ENCODE measurements around the gene MCL1.

The MCL1 gene

DNA sequence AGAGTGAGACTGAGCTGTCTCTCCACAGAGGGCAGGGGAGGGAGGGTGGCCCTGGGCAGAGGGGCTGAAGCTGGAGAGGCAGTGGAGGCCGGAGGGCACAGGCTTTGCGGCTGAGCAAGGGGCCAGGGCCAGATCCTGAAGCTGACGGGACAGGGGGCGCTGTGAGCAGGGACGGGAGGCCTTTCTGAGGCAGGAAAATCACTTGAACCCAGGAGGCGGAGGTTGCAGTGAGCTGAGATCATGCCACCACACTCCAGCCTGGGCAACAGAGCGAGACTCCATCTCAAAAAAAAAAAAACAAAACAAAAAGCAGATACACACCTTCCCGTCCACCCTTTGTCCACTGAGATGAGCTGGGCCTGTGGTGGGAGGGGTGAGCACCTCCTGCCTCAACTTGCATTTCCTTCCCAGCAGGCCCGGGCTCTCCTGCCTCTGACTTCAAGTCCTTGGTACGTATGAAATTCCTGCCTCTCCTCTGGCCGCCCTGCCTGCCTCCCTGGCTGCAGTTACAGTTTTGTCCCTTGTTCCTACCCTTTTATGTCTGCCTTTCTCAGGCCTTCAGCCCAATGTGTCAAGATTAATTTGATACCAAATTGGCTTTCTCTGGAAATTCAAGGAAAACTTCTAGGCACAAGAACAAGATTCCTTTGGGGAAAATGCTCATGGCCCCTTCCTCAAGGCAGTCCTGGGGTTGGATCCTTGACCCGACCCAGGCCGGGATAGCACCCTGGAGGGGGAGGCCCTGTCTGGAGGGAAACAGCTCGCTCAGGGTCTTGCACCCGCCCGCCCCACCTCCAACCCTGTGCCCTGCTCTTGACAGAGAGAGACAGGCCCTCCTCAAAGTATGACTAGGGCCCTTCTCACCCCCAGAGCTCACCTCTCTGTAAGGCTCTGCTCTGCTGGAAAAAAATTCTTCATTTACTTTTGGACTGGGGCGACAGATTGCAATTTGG lies 41.4 kb downstream of the MCL1 start:
- DNase-seq (ENCODE audit: low spot score) = no peak

DNA sequence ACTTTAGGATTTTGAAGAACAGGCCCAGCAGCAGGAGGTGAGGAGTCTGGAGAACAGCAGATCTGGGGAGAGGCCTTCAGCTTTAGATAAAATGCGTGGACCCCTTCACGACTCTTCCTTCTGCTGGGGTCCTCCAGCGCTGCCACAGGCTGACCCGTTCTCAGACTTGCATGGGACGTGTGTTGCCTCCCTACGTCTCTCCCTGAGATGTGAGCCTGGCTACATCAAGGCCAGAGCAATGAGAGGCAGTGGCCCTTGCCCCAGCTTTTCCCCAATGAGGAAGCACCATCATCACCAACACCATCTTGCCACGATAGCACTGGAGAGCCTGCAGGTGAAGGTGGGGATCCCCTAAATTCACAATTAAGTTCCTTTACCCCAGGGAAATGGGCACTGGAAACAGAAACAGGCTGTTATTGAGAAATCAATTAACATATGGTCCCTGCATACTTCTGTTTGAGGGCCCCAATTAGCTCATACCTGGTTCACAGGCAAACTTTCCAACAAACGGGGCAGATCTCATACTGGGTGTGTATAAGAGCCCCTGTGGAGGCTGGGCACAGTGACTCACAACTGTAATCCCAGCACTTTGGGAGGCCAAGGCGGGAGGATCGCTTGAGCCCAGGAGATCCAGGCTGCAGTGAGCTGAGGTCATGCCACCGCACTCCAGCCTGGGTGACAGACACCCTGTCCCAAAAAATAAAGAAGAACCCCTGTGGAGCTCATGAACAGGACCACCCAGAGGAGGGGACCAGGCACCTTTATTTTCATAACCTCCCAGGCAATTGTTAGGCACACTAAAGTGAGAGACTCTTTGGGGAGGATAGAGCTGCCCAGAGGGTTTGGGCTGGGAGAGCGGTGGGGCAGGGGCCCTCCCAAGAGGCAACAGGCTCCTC lies 42.3 kb downstream of the MCL1 start:
- no peak for DNase-seq (ENCODE audit: low spot score)

DNA sequence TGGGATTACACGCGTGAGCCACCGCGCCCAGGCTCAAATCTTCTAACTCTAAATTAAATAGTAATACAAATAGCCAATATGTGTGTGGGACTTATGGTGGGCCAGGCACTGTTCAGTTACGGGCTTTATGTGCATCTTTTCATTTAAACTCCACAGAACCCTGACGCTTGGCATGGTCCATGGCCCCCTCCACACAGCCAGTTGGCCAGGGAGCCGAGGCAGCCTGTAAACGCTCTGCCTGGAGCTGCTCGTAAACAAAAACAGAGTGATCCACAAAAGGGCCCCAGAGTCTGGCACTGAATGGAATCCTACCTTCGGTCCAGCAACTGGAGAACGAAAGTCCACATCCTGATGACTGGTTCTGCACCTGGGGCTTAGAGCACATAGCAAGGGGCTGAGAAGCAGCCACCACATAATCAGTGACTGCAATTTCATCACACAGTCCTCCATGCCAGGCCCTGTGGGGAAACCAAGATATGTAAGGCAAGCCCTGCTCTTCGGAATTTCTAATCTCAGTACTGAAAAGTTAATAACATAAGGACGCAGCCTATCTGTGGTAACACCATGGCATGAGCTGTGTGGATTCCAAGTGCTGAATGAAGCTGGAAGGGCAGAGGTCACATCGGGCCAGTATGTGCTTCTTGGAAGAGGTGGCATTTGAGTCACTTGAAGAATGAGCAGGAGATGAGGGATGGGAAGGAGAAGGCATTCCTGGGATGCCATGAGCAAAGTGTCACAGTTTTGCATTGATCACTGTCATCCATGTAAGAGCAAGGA lies 43.7 kb downstream of the MCL1 start:
- DNase-seq (ENCODE audit: low spot score) = no peak

DNA sequence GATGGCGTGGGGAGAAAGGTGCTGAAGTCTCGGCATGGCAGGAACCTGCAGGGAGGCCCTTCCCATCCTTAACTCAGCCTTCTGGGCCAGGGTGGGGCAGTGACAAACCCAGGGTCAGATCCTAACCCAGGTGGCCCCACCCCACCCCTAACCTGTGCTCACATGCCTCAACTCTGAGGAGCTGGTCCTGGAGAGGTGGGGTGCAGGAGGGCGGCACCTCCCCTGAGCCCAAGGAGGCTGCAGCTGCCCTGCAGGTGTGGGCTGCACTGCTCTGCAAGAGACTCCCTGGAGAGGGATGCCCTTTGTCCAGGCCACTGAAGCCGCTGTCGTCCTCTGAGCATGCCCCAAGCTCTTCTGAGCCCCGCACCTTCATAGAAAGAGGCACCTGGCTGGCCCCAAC lies 45.4 kb downstream of the MCL1 start:
- no peak for DNase-seq (ENCODE audit: low spot score)

DNA sequence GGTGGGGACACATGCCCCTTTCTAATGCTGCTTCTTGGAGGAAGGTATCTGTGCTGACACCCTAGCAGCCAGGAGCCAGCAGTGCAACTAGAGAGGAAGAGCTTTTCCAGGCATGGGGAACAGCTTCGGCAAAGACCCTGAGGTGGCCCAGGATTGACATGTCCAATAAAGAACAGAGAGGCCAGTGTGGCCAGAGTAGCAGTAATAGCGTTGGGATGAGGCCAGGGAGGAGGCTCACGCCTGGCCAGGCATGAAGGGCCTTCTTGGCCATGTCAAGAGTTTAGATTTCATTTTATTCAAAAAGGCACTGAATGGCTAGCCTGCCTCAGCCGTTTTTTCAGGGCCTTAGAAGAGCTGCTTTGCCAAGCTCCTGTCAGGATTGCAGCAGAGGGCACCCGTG lies 46.5 kb downstream of the MCL1 start:
- no peak for DNase-seq (ENCODE audit: low spot score)

DNA sequence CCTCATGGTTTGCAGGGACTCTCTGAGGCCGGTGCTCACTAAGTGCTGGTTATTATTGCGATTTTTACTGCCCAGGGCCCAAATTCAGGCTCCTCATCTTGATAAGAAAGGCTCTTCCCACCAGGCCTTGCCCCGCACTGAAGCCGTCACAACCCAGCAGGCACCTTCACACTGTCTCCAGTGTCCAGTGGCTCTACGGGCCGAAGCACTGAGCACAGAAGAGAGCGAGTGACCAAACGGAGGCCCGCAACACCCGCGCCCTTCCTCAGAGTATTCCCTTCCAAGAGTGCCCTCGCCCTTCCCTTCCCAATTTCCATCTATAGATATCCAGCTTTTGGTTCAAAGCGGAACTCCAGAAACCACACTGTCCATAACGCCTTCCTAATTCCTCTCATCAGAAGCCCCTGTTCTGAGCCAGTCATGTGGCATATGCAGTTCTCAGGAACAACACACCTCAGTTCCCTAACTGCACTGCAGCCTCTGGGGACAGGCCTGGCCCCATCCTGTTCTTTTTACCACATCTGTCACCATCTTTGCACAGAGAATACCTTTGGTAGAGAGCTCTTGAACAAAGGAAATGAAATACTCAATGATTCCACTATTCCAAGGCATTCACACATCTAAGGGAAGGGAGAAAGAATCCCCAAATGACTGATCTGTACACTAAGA lies 48.8 kb downstream of the MCL1 start:
- no peak for DNase-seq (ENCODE audit: low spot score)

DNA sequence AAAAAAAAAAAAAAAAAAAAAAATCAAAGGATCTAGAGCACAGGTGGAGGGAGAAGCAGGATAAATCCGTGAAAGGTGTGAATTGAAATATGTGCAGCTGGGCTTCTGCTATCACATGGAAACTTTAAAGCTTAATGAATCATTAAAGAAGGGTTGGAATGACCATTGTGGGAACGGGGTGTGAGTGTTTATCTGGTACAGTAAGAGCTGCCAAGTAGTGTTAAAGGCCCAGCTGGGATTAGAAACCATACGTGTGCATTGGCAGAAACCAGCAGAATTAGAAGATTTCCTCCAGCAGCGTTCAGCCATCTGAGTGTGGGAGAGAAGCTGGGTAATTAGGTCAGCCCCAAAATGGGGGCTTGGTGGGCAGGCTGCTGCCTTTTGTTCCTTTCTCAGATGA lies 50.4 kb downstream of the MCL1 start:
- DNase-seq (ENCODE audit: low spot score) = no peak

DNA sequence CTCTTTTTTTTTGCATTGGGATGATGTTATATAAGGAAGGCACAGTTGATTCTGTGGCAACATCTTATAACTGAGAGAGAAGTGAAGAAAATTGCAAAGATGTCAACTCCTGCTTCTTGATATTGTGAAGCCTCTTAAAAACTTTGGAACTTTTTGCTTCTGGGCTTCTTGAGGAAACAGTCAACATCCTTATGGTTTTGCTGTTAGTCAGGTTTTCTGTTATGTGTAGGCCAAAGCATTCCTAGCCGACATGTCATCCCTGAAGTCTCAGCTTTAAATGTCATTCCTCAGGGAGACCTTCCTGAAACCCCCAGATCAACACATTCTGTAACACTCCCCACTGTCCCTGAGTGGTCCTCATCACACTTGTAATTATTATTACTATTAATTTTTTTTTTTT lies 51.2 kb downstream of the MCL1 start:
- DNase-seq (ENCODE audit: low spot score) = no peak

DNA sequence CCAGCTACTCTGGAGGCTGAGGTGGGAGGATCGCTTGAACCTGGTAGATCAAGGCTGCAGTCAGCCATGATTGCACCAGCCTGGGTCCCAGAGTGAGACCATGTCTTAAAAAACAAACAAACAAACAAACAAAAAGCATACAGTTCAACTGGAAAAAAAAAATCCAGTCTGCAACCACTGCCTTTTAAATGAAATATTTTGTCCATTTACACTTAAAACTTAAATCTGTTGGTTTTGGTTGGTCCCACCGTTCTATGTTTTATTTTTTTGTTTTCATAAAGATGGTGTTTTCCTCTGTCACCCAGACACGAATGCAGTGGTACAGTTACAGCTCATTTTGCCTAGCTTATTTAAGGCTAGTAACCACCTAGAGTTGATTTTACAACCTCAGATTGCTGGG lies 54.1 kb downstream of the MCL1 start:
- DNase-seq (ENCODE audit: low spot score) = no peak
